WTC11 (cell line): ENCODE measurements around the gene AGBL1. TPM values are rescaled to one million over a fixed set of nuclear protein-coding genes. Genes with fewer than 3 reads are reported as not detected.

ENCODE experiments used
- ATAC-seq: fragments of 200-7000 bp; cut with Tn5 transposase; 2 replicates; pipeline ENCODE4 v1.10.0; 2021; ENCODE audit warnings: mild to moderate bottlenecking, moderate library complexity
- CTCF ChIA-PET: fragments of 300-600 bp; sonication (Branson Sonifier 250); formaldehyde crosslinking; loops from one replicate; lab custom pipeline; 2021; ENCODE audit warnings: antibody characterized with exemption; lab: Charles Lee
- POLR2A ChIA-PET: fragments of 350-600 bp; sonication (Branson Sonifier 250); formaldehyde crosslinking; loops from one replicate; lab custom pipeline; 2021; ENCODE audit warnings: antibody characterized with exemption; lab: Charles Lee
- DNase-seq: peaks from one replicate; pipeline ENCODE4 v3.0.0; 2021; ENCODE audit warnings: low spot score
- H3K27ac Mint-ChIP-seq: 2 replicates; pipeline ENCODE4 v1.8.0; 2021; ENCODE audit warnings: mixed read lengths
- H3K27me3 Mint-ChIP-seq: 2 replicates; pipeline ENCODE4 v1.8.0; 2021; ENCODE audit warnings: low read depth, mild to moderate bottlenecking, moderate library complexity, mixed read lengths
- H3K36me3 Mint-ChIP-seq: 2 replicates; pipeline ENCODE4 v1.8.0; 2021; ENCODE audit warnings: mixed read lengths
- H3K4me1 Mint-ChIP-seq: 2 replicates; pipeline ENCODE4 v1.8.0; 2022; ENCODE audit warnings: mixed read lengths
- H3K4me3 Mint-ChIP-seq: 2 replicates; pipeline ENCODE4 v1.8.0; 2021; ENCODE audit warnings: mild to moderate bottlenecking, moderate library complexity, mixed read lengths
- H3K9me3 Mint-ChIP-seq: 2 replicates; pipeline ENCODE4 v1.8.0; 2021; ENCODE audit warnings: mixed read lengths
- ATF1 ChIP-seq: sonication (generic); formaldehyde crosslinking; IDR thresholded peaks from 2 replicates; pipeline ENCODE4 v1.8.1; 2023; ENCODE audit warnings: mild to moderate bottlenecking, moderate library complexity, missing genetic modification reagents
- ATF2 ChIP-seq: sonication (generic); formaldehyde crosslinking; IDR thresholded peaks from 2 replicates; pipeline ENCODE4 v1.8.1; 2022; ENCODE audit warnings: low read depth, missing genetic modification reagents, borderline replicate concordance
- CBFB ChIP-seq: sonication (generic); formaldehyde crosslinking; IDR thresholded peaks from 2 replicates; pipeline ENCODE4 v1.8.1; 2022; ENCODE audit warnings: mild to moderate bottlenecking, low read depth, missing genetic modification reagents
- CREB1 ChIP-seq: sonication (generic); formaldehyde crosslinking; IDR thresholded peaks from 2 replicates; pipeline ENCODE4 v1.8.0; 2023; ENCODE audit warnings: mild to moderate bottlenecking, missing genetic modification reagents
- E2F1 ChIP-seq: sonication (generic); formaldehyde crosslinking; IDR thresholded peaks from 2 replicates; pipeline ENCODE4 v1.8.0; 2022; ENCODE audit warnings: mild to moderate bottlenecking, missing genetic modification reagents
- ERG ChIP-seq: fragments of 250-450 bp; sonication (Bioruptor Pico); IDR thresholded peaks from 2 replicates; pipeline ENCODE4 v1.8.0; 2021; ENCODE audit warnings: mild to moderate bottlenecking
- ESRRA ChIP-seq: sonication (generic); formaldehyde crosslinking; IDR thresholded peaks from 2 replicates; pipeline ENCODE4 v1.8.1; 2022; ENCODE audit warnings: mild to moderate bottlenecking, missing genetic modification reagents, borderline replicate concordance
- FOXJ3 ChIP-seq: sonication (generic); formaldehyde crosslinking; IDR thresholded peaks from 2 replicates; pipeline ENCODE4 v1.9.0; 2021; ENCODE audit warnings: missing genetic modification reagents, mild to moderate bottlenecking, borderline replicate concordance
- GRHL2 ChIP-seq: fragments of 250-450 bp; sonication (Bioruptor Pico); IDR thresholded peaks from 2 replicates; pipeline ENCODE4 v1.8.0; 2022; ENCODE audit warnings: mild to moderate bottlenecking, moderate library complexity; ENCODE audit not compliant: insufficient replicate concordance, severe bottlenecking
- IRF1 ChIP-seq: sonication (generic); formaldehyde crosslinking; IDR thresholded peaks from 2 replicates; pipeline ENCODE4 v1.8.0; 2023; ENCODE audit warnings: missing genetic modification reagents
- MLX ChIP-seq: sonication (generic); formaldehyde crosslinking; IDR thresholded peaks from 2 replicates; pipeline ENCODE4 v1.8.1; 2023; ENCODE audit warnings: mild to moderate bottlenecking, missing genetic modification reagents, moderate library complexity
- MXD4 ChIP-seq: fragments of 250-450 bp; sonication (Bioruptor Pico); IDR thresholded peaks from 2 replicates; pipeline ENCODE4 v1.8.0; 2021; ENCODE audit warnings: mild to moderate bottlenecking, moderate library complexity, borderline replicate concordance
- MYBL2 ChIP-seq: sonication (generic); formaldehyde crosslinking; IDR thresholded peaks from 2 replicates; pipeline ENCODE4 v1.8.1; 2023; ENCODE audit warnings: mild to moderate bottlenecking, moderate library complexity, missing genetic modification reagents
- NFATC4 ChIP-seq: fragments of 250-450 bp; sonication (Bioruptor Pico); IDR thresholded peaks from 2 replicates; pipeline ENCODE4 v1.9.0; 2021; ENCODE audit warnings: mild to moderate bottlenecking
- NR1H2 ChIP-seq: sonication (generic); formaldehyde crosslinking; IDR thresholded peaks from 2 replicates; pipeline ENCODE4 v1.9.0; 2021; ENCODE audit warnings: mild to moderate bottlenecking, moderate library complexity, missing genetic modification reagents
- NR2C2 ChIP-seq: sonication (generic); formaldehyde crosslinking; IDR thresholded peaks from 2 replicates; pipeline ENCODE4 v1.8.0; 2022; ENCODE audit warnings: mild to moderate bottlenecking, missing genetic modification reagents
- OVOL2 ChIP-seq: fragments of 250-450 bp; sonication (Bioruptor Pico); IDR thresholded peaks from 2 replicates; pipeline ENCODE4 v1.9.0; 2021; ENCODE audit warnings: mild to moderate bottlenecking, borderline replicate concordance
- PRRX2 ChIP-seq: fragments of 250-450 bp; sonication (Bioruptor Pico); IDR thresholded peaks from 2 replicates; pipeline ENCODE4 v1.8.0; 2021; ENCODE audit warnings: mild to moderate bottlenecking
- RELA ChIP-seq: sonication (generic); formaldehyde crosslinking; IDR thresholded peaks from 2 replicates; pipeline ENCODE4 v1.8.1; 2022; ENCODE audit warnings: missing genetic modification reagents, mild to moderate bottlenecking, borderline replicate concordance
- SOX15 ChIP-seq: fragments of 250-450 bp; sonication (Bioruptor Pico); IDR thresholded peaks from 2 replicates; pipeline ENCODE4 v1.9.0; 2021; ENCODE audit warnings: mild to moderate bottlenecking
- SP1 ChIP-seq: sonication (generic); formaldehyde crosslinking; conservative IDR thresholded peaks from 2 replicates; pipeline ENCODE4 v1.8.1; 2022; ENCODE audit warnings: missing genetic modification reagents
- TCF7 ChIP-seq: sonication (generic); formaldehyde crosslinking; IDR thresholded peaks from 2 replicates; pipeline ENCODE4 v1.8.0; 2022; ENCODE audit warnings: mild to moderate bottlenecking, low read depth, missing genetic modification reagents, moderate library complexity
- TEAD4 ChIP-seq: sonication (generic); formaldehyde crosslinking; IDR thresholded peaks from 2 replicates; pipeline ENCODE4 v1.8.0; 2022; ENCODE audit warnings: mild to moderate bottlenecking, missing genetic modification reagents
- USF1 ChIP-seq: sonication (generic); formaldehyde crosslinking; IDR thresholded peaks from 2 replicates; pipeline ENCODE4 v1.8.0; 2022; ENCODE audit warnings: mild to moderate bottlenecking, missing genetic modification reagents
- ZMAT4 ChIP-seq: fragments of 250-450 bp; sonication (Bioruptor Pico); IDR thresholded peaks from 2 replicates; pipeline ENCODE4 v1.9.0; 2021; ENCODE audit warnings: mild to moderate bottlenecking
- ZNF317 ChIP-seq: sonication (generic); formaldehyde crosslinking; IDR thresholded peaks from 2 replicates; pipeline ENCODE4 v1.8.1; 2023; ENCODE audit warnings: low read depth, mild to moderate bottlenecking, moderate library complexity, missing genetic modification reagents, borderline replicate concordance
- ZNF396 ChIP-seq: fragments of 250-450 bp; sonication (Bioruptor Pico); IDR thresholded peaks from 2 replicates; pipeline ENCODE4 v1.8.0; 2021; ENCODE audit warnings: mild to moderate bottlenecking, moderate library complexity, borderline replicate concordance
- ZNF423 ChIP-seq: fragments of 250-450 bp; sonication (Bioruptor Pico); IDR thresholded peaks from 2 replicates; pipeline ENCODE4 v2.1.2; 2022; ENCODE audit warnings: mild to moderate bottlenecking, moderate library complexity
- ZSCAN18 ChIP-seq: fragments of 250-450 bp; sonication (Bioruptor Pico); IDR thresholded peaks from 2 replicates; pipeline ENCODE4 v2.1.2; 2022; ENCODE audit warnings: mild to moderate bottlenecking, moderate library complexity
- total RNA-seq: library from RNA; stranded (reverse); gene quantifications from 3 replicates; pipeline ENCODE4 v1.2.3, GENCODE V29; 2021

Gene AGBL1
- total RNA-seq, 1 experiment from 2014 or later = not detected

- ChIA-PET POLR2A (no interaction called here), CTCF (no interaction called here)
- Mint-ChIP-seq H3K4me3 (no peak overlapping the region), H3K36me3 (no peaks in the 10 kb centered on the region), H3K27ac (no peak overlapping the region), H3K4me1 (peaks cover 17% of the 10 kb centered on the region), H3K9me3 (peaks cover 5% of the 10 kb centered on the region; the same call in 1 of the 2 replicates), H3K27me3 (no peaks in the 10 kb centered on the region)
- ATAC-seq (no peak), DNase-seq (no peak)
- no peak for TF ChIP-seq MLX
- TF ChIP-seq OVOL2 (CRISPR knock-in tag) = no peak
- no peak for TF ChIP-seq RELA (CRISPR knock-in tag)
- TF ChIP-seq PRRX2 (CRISPR knock-in tag) = no peak
- no peak for TF ChIP-seq ZSCAN18 (CRISPR knock-in tag)
- TF ChIP-seq ERG (CRISPR knock-in tag) = no peak
- no peak for TF ChIP-seq ZMAT4 (CRISPR knock-in tag)
- TF ChIP-seq TEAD4 = no peak
- TF ChIP-seq ATF1 (CRISPR knock-in tag) = no peak
- TF ChIP-seq FOXJ3 (CRISPR knock-in tag) = no peak
- TF ChIP-seq USF1 (CRISPR knock-in tag) = no peak
- no peak for TF ChIP-seq SP1 (CRISPR knock-in tag)
- no peak for TF ChIP-seq E2F1 (CRISPR knock-in tag)
- no peak for TF ChIP-seq NR1H2
- TF ChIP-seq ZNF396 = no peak
These were observed 333.5 kb downstream of the AGBL1 start for GRCh38 chr15:86413191-86413590.

- no peak overlapping the region for H3K4me3 Mint-ChIP-seq
- CTCF ChIA-PET = no interaction called here
These were observed 346.1 kb downstream of the AGBL1 start for GRCh38 chr15:86425746-86426145.

More at GRCh38 chr15:86425746-86426145, 346.1 kb downstream of the AGBL1 start:
- Mint-ChIP-seq H3K4me1 (no peaks in the 10 kb centered on the region), H3K9me3 (peaks cover 41% of the 10 kb centered on the region), H3K27ac (no peak overlapping the region), H3K36me3 (peaks cover 9% of the 10 kb centered on the region), H3K27me3 (no peaks in the 10 kb centered on the region; the same call in 1 of the 2 replicates)
- DNase-seq = no peak
- TF ChIP-seq ZNF317 (CRISPR knock-in tag) (no peak), GRHL2 (CRISPR knock-in tag) (no peak), NR2C2 (CRISPR knock-in tag) (no peak), SOX15 (CRISPR knock-in tag) (no peak), MXD4 (no peak), ZNF423 (no peak), ATF2 (no peak), CREB1 (CRISPR knock-in tag) (no peak), ESRRA (no peak), MYBL2 (CRISPR knock-in tag) (no peak), OVOL2 (CRISPR knock-in tag) (no peak), FOXJ3 (CRISPR knock-in tag) (no peak), CBFB (CRISPR knock-in tag) (no peak), SP1 (CRISPR knock-in tag) (no peak), TCF7 (CRISPR knock-in tag) (no peak), IRF1 (CRISPR knock-in tag) (no peak), NFATC4 (CRISPR knock-in tag) (no peak), ZMAT4 (CRISPR knock-in tag) (no peak)
- no peak for ATAC-seq
- POLR2A ChIA-PET = no interaction called here
